ENCODE results near the gene ALPP. TPM values are rescaled to one million over a fixed set of nuclear protein-coding genes. Genes with fewer than 3 reads are reported as not detected.

The ALPP gene
- polyA plus RNA-seq, 1 of the 3 experiments (the other 2 are of a cell fraction): not detected

- Histone ChIP-seq H3K79me2 (ENCODE audit: insufficient read depth) (no peaks in the 10 kb centered on the region), H3K9me3 (no peaks in the 10 kb centered on the region), H3K4me2 (no peak overlapping the region), H3F3A (replicated peaks; ENCODE audit: insufficient read depth) (no peaks in the 10 kb centered on the region), H3K36me3 (replicated peaks in 1 of 2; ENCODE audit: control insufficient read depth in 1 of 2, insufficient read depth in 2 of 2, low read length in 1 of 2) (no peaks in the 10 kb centered on the region), H3K27ac (ENCODE audit: low read depth in 2 of 2, low read length in 1 of 2) (no peak overlapping the region), H3K9me2 (no peaks in the 10 kb centered on the region), H3K4me1 (ENCODE audit: control insufficient read depth in 1 of 2, insufficient read depth in 2 of 2, low read depth in 1 of 2, low read length in 1 of 2) (no peaks in the 10 kb centered on the region), H3K9ac (no peak overlapping the region), H2AFZ (ENCODE audit: low read depth) (no peak overlapping the region), H3K27me3 (ENCODE audit: insufficient read depth) (no peaks in the 10 kb centered on the region; the same call in 1 of the 2 replicates), H4K20me1 (ENCODE audit: insufficient read depth) (no peaks in the 10 kb centered on the region), H3K4me3 (ENCODE audit: low read depth in 2 of 2, low read length in 1 of 2) (no peak overlapping the region)
- 47% methylated on average over 1 of the region's 1 CpG for WGBS (ENCODE audit: low lambda C conversion rate)
- TF ChIP-seq, protein P1, sequence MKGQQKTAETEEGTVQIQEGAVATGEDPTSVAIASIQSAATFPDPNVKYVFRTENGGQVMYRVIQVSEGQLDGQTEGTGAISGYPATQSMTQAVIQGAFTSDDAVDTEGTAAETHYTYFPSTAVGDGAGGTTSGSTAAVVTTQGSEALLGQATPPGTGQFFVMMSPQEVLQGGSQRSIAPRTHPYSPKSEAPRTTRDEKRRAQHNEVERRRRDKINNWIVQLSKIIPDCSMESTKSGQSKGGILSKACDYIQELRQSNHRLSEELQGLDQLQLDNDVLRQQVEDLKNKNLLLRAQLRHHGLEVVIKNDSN (IDR thresholded peaks at IDR 0.05; ENCODE audit: borderline replicate concordance, low read depth): no peak
- TF ChIP-seq NFIC (IDR thresholded peaks at IDR 0.05; ENCODE audit: borderline replicate concordance): no peak
- no peak for TF ChIP-seq GABPA (IDR thresholded peaks at IDR 0.05; ENCODE audit: low read depth)
- TF ChIP-seq, protein P2, sequence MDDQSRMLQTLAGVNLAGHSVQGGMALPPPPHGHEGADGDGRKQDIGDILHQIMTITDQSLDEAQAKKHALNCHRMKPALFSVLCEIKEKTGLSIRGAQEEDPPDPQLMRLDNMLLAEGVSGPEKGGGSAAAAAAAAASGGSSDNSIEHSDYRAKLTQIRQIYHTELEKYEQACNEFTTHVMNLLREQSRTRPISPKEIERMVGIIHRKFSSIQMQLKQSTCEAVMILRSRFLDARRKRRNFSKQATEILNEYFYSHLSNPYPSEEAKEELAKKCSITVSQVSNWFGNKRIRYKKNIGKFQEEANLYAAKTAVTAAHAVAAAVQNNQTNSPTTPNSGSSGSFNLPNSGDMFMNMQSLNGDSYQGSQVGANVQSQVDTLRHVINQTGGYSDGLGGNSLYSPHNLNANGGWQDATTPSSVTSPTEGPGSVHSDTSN (IDR thresholded peaks at IDR 0.05): no peak
- no peak for TF ChIP-seq JUND (IDR thresholded peaks at IDR 0.05)
- no peak for TF ChIP-seq TCF12 (IDR thresholded peaks at IDR 0.05)
- TF ChIP-seq NRF1 (IDR thresholded peaks at IDR 0.05; ENCODE audit: low read depth, low read length): no peak
- TF ChIP-seq FOSL2 (IDR thresholded peaks at IDR 0.05; ENCODE audit: borderline replicate concordance, low read depth): no peak
- TF ChIP-seq SIN3A (IDR thresholded peaks at IDR 0.05; ENCODE audit: borderline replicate concordance, low read depth, low read length): no peak
- TF ChIP-seq TAF1 (IDR thresholded peaks at IDR 0.05; ENCODE audit: borderline replicate concordance, low read depth, low read length): no peak
- TF ChIP-seq GATA2 (CRISPR knock-in tag; IDR thresholded peaks at IDR 0.05): no peak
- TF ChIP-seq MAX (IDR thresholded peaks at IDR 0.05; ENCODE audit: low read depth): no peak
- TF ChIP-seq YY1 (IDR thresholded peaks at IDR 0.05; ENCODE audit: low read depth): no peak
- no peak for TF ChIP-seq EP300 (IDR thresholded peaks at IDR 0.05; ENCODE audit: borderline replicate concordance in 1 of 2, low read depth in 1 of 2, low read length in 1 of 2)
- TF ChIP-seq, protein P3, sequence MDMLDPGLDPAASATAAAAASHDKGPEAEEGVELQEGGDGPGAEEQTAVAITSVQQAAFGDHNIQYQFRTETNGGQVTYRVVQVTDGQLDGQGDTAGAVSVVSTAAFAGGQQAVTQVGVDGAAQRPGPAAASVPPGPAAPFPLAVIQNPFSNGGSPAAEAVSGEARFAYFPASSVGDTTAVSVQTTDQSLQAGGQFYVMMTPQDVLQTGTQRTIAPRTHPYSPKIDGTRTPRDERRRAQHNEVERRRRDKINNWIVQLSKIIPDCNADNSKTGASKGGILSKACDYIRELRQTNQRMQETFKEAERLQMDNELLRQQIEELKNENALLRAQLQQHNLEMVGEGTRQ (IDR thresholded peaks at IDR 0.05; ENCODE audit: borderline replicate concordance, low read depth, low read length): no peak
- TF ChIP-seq CTCF (IDR thresholded peaks at IDR 0.05): no peak
- DNase-seq: no peak
- CTCF ChIA-PET: interaction anchor here (1.4 to 1.8 kb wide), 4 partner anchors 10 to 468 kb away, joined by 4 to 6 read pairs (median 4); no protein-coding TSS in a partner anchor
- POLR2A ChIA-PET: no interaction called here
These were observed 4.2 kb upstream of the ALPP start for GRCh38 chr2:232374356-232374755.
